ENCODE results near the gene VAMP8.
"Not testable (repeated sequence)": the region's sequence is repeated elsewhere in the genome, so short reads cannot be mapped to it uniquely, and the experiment has no call there.

Gene VAMP8

DNA sequence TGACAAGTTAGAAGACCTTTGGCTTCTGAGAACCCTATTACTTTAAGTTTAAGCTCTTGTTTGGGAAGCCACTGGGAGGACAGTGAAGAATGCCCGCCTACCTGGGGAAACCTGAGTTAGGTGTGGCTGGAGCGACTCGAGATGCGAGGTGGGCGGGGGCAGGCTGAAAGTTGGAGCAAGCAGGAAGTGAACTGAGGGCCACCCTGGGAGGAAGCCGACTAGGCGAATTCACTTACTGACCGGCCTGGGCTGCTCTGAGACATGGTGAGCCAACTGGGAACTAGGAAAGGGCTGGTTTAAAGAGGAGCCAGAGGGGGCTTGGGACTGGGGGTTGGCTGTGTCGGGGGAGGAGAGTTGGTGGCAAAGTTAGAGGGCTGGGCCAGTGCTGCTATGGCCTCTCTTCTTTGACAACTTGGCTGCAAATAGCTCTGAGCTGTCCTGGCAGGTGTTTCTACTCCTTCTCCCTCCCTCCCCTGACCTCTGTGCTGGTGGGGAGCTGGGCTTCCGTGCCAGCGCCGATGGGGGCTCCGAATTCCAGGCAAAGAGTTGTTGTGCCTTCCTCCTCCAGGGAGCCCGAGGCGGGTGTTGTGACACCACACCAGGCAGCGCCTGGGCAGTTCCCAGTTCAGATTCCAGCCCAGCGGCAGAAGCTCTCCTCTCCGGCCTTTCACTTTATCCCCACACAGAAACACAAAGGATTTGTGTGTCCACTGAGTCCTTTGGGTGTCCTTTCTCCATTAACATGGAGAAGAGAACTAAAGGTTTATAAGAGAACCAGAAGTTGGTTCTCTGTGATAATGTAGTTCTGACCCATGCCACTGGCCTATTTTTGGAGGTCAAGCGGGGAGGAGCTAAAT is at the start of gene VAMP8:
VAMP8 (plus strand) TSS at position 201 of the 857 bp plus-strand sequence; CDS start at position 262, 61 bp downstream.
- peak; percentile 52 for DNase-seq (ENCODE audit: low read depth, low spot score)

DNA sequence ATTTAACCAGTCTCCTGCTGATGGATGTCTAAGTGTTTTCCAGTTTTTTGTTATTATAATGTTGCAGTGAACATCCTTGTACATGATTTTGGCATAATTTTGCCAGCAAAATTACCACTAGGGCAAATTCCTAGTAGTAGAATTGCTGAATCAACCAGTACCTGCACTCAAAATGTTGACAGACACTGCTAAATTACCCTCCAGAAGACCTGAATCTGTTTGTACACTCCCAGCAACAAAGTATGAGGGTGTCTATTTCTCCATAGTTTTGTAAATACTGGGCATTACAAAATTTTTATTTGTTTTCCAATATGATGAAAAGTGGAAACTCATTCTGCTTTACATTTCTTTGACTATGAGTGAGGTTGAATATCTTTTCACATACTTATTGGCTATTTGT is 49.6 kb upstream of the VAMP8 start:
- DNase-seq (ENCODE audit: low read depth, low spot score) = no peak

DNA sequence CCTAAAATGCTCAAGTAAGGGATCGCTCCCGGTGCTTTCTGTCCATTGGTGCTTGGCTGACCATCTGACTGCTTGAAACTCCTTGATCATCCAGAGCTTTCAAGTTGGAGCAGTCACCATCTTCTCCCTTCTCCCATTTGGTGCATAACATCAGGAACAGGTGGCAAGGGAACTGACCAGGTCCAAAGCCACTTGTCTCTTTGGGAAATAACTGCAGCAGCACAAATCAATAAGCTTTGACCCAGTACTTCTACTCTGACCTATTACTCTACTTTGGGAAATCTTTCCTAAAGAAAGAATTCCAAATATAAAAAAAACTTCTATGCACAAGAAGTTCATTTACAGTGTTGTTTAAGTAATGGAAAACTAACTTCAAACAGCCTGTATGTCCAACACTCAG is 49.0 kb upstream of the VAMP8 start:
- DNase-seq (ENCODE audit: low read depth, low spot score) = no peak

DNA sequence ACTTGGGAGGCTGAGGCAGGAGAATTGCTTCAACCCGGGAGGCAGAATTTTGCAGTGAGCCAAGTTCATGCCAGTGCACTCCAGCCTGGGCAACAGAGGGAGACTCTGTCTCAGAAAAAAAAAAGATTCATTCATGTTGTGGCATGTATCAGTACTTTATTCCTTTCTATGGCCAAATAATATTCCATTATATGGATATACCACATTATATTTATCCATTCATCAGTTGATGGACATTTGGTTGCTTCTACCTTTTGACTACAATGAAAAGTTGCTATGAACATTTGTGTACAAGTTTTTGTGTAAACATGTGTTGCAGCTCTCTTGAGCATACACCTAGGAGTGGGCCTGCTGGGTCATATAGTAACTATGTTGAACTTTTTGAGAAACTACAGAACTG is 47.6 kb upstream of the VAMP8 start:
- DNase-seq (ENCODE audit: low read depth, low spot score) = no peak

DNA sequence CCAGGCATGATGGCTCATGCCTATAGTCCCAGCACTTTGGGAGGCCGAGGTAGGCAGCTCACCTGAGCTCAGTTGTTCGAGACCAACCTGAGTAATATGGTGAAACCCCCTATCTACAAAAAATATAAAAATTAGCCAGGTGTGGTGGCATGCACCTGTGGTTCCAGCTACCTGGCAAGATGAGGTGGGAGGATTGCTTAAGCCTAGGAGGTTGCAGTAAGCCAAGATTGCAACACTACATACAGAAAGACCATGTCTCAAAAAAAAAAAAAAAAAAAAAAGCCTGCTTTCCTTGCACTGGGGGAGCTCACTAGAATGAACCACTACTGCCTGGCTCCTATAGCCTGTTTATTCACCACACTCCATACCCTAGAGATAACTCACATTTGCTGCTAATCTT is 45.8 kb upstream of the VAMP8 start:
- DNase-seq (ENCODE audit: low read depth, low spot score) = no peak

DNA sequence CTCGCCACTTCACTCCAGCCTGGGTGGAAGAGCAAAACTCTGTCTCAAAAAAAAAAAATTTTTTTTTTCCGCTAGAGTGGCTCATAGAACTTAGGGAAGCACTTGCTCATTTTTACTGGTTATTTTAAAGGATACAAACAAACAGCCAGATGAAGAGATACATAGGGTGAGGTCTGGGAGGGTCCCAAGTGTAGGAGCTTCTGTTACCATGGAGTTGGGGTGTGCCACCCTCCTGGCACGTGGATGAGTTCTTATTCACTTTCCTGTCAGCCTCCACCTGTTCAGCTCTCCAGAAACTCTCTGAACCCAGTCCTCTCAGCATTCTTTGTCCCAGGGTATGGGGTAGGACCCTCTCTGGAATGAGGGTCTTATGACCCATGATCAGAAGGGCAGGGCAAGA is 43.3 kb upstream of the VAMP8 start:
- no peak for DNase-seq (ENCODE audit: low read depth, low spot score)

DNA sequence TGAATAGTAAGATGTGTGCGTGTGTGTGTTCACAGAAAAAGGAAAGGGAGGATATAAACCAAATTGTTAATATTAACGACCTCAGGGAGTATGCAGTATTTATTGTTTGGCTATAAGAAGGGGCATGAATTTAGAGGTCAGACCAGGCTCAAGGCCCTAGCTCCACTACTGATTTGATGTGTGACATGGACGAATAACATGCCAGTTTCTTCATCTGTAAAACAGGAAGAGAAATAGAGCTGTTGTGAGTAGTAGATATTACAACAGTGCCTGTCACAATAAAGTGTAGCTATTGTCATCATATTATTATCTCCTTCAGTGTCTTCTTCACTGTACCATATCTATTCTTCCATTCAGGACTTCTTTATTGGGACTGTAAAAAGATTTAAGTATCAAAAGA is 42.5 kb upstream of the VAMP8 start:
- no peak for DNase-seq (ENCODE audit: low read depth, low spot score)

DNA sequence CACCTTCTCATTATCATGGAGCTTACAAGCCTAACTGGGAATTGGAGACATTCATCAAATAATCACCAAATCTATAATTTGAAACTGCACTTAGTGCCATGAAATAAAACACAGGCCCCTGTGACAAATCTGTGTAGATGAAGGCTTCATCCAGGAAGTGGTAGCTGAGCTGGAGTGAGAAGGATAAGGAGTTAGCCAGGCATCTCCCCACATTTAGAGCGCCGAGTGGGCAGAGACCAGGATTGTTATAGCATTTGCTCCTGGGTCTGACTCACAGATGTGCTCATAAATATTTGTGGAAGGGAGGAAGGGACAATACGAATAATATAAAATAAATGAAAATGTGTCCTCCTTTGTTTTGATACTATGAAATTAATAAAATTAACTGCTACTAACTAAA is 40.9 kb upstream of the VAMP8 start:
- no peak for DNase-seq (ENCODE audit: low read depth, low spot score)

DNA sequence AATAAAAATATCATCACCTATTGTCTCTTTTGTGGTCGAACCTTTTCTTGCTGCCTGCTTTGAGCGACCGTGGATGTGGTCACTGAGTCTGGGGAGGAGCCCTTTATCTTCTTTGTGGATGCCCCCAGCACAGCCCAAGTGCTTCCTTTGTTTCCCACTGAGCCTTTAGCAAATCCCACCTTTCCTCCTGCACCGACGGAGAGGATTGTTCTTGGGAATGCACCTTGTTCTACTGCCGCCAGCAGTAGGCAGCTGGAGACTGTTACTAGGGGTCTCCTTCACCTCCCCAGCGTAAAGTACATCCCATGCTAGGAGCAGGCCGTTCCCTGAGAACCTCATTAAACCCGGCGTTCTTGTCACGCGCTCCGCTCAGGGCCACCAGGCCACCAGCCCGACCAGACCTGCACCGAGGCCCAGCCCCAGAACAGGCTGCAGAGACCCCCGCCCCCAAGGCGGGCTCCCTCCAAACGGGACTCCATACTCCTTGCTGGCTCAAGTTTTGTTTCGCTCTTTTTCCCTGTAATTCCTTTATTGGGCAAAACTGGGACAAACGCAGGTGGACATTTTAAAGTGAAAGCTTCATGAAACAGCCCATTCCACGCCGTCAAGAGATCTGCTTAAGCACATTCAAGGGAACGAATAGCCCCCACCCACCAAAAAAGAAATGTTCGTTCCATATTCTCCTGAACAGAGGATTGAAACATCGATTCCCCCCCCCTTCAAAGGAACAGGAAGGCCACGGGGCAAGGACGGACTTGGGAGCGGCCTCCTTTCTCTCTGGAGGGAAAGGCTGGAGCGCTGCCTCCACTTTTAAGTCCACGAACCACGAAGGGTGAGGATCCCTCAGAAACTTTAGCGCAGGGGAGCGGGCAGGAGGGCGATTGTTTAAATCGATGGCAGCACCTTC is 39.5 kb upstream of the VAMP8 start:
- no peak for DNase-seq (ENCODE audit: low read depth, low spot score)

DNA sequence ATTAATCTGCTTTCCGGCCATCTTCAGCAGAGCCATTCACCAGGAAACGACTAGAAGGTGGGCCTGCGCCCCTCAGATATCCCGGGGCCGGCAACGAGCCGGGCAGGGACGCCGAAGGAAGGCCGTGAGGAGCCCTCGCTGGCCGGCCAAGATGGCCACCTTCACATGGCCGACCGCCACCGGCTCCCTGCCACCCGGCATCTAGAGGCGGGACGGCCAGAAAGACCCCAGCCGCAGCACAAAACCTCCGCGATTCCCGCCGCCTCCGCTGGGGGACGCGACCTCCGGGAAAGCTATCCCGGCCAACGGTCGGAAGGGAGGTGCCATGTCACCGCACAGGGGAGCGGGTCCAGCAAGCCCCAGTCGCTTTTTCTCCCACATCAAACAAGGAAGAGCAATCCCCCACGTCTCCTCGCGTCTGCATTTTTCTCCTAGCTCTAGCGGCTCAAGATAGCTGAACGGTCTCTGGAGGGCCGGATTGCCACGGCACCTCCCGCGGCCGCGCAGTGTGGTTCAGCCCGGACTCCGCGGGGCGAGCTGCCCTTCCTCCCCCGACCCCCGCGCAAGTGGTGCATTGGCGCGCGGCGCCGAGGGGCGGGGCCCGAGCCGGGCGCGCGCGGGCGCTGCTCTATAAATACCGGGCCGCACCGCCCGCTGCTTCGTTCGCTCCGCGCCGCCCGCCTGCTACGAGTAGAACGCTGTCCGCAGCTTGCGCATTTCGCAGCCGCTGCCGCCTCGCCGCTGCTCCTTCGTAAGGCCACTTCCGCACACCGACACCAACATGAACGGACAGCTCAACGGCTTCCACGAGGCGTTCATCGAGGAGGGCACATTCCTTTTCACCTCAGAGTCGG is 38.7 kb upstream of the VAMP8 start, which contains the start of gene MAT2A:
MAT2A (plus strand) TSS at position 662 of the 854 bp plus-strand sequence; CDS start at position 782, 120 bp downstream.
- DNase-seq (ENCODE audit: low read depth, low spot score) = no peak

DNA sequence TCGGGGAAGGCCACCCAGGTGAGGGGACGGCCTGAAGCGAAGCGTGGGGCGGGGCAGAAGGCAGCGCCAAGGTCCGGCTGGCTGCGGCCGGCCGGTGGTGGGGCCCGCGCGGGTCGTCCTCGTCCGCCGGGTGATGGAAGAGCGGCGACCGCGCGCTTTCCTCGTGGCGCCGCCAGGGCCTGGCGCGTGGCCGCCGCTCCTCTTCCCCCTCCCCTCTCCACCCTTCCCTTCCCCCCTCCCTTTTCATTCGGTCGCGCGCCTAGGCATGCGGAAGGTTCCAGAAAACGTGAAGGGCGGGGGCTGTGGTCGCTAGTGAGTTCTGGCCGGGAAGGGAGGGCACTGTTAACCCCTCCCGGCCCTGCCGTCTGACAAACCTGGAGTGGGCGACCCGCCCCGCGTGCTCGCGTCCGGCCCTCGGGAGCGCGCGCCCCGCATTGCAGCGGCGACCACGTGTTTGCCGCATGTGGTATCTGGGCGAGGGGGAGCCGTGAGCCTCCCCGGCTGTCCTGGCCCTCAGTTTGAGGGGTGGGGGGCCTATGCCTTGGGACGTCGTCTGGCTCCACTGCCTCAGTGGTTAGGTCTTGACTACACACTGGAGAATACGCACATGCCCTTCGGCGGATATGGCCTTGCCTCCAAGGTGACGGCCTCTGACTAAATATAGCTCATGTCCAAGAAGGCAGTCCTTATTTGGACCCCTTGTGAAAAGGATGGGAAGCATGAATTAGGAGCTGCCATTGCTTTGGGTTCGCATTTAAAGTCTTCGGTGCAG is 37.8 kb upstream of the VAMP8 start:
- no peak for DNase-seq (ENCODE audit: low read depth, low spot score)

DNA sequence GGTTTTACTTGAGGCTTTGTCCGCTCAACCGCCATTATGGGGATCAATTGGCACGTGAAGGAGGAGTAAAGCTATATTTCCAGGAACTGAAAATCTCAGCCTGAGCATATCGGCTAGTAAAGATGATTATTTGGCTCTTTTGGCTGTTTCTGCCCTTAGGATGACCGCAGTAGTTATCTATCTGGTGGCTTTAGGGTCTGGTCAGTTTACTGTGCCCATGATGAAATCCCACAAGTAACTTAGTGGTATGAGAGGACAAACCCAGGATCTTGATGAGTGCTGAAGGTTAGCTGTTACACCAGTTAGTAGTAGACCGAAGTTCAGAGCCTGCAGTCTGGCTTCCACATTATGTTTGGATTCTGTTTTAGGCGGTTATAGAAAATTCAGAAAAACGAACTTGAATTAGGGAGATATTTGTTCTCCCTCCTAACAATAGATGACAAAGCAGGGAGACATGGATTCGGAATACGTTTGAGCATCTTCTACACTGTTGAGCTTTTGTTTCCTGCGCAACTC is 37.2 kb upstream of the VAMP8 start:
- no peak for DNase-seq (ENCODE audit: low read depth, low spot score)

DNA sequence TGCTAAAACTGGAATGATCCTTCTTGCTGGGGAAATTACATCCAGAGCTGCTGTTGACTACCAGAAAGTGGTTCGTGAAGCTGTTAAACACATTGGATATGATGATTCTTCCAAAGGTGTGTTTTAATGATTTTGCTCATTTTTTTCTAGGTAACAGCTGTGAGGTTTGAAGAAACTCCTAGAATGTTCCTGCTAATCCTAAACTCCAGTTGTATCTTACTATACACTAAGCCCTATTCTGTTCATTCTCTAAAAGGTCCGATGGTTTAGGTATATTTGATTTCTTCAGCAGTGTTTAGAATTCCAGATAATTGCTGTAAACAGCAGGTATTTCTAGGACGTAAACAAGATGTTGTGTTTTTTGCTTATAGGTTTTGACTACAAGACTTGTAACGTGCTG is 36.1 kb upstream of the VAMP8 start:
- no peak for DNase-seq (ENCODE audit: low read depth, low spot score)

DNA sequence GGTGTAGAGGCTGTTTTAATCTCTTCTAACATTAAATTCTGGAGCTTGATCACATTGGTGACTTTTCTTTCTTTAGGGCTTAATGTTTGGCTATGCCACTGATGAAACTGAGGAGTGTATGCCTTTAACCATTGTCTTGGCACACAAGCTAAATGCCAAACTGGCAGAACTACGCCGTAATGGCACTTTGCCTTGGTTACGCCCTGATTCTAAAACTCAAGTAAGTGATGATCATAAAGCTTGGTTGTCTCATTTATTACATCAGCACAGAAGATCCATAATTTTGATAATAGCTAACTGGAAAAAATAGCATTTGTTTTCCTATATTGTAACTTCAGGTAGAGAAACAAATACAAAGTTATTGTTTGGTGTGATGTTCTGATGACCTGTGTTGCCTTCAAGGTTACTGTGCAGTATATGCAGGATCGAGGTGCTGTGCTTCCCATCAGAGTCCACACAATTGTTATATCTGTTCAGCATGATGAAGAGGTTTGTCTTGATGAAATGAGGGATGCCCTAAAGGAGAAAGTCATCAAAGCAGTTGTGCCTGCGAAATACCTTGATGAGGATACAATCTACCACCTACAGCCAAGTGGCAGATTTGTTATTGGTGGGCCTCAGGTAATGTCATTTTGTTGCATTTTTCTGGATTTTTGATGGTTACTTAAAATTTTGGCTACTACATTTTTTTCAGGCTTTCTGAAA is 35.5 kb upstream of the VAMP8 start:
- no peak for DNase-seq (ENCODE audit: low read depth, low spot score)

DNA sequence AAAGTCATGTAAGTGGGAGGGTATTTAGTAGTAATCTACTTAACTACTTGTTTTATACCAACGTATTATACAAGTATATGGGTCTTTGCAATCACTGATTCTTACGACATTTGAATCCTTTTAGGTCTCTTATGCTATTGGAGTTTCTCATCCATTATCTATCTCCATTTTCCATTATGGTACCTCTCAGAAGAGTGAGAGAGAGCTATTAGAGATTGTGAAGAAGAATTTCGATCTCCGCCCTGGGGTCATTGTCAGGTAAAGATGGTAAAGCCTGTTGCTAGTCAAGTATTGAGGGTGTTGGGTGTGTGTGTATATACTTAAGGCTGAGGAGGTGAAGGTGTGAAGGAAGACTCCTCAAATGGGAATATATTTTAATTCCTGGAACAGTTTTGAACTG is 34.6 kb upstream of the VAMP8 start:
- DNase-seq (ENCODE audit: low read depth, low spot score) = no peak

DNA sequence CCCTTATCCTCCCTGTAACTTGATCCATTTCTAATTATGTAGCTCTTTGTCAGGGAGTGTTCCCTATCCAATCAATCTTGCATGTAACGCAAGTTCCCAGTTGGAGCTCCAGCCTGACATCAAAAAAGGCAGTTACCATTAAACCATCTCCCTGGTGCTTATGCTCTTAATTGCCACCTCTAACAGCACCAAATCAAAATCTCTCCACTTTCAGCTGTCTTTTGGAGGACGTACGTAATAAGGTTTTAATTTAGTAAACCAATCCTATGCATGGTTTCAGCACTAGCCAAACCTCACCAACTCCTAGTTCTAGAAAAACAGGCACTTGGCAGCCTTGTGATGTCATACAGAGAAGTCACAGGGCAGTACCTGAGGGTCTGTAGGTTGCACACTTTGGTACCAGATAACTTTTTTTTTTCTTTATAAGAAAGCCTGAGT is 33.1 kb upstream of the VAMP8 start:
- not testable (repeated sequence) for DNase-seq (ENCODE audit: low read depth, low spot score)

DNA sequence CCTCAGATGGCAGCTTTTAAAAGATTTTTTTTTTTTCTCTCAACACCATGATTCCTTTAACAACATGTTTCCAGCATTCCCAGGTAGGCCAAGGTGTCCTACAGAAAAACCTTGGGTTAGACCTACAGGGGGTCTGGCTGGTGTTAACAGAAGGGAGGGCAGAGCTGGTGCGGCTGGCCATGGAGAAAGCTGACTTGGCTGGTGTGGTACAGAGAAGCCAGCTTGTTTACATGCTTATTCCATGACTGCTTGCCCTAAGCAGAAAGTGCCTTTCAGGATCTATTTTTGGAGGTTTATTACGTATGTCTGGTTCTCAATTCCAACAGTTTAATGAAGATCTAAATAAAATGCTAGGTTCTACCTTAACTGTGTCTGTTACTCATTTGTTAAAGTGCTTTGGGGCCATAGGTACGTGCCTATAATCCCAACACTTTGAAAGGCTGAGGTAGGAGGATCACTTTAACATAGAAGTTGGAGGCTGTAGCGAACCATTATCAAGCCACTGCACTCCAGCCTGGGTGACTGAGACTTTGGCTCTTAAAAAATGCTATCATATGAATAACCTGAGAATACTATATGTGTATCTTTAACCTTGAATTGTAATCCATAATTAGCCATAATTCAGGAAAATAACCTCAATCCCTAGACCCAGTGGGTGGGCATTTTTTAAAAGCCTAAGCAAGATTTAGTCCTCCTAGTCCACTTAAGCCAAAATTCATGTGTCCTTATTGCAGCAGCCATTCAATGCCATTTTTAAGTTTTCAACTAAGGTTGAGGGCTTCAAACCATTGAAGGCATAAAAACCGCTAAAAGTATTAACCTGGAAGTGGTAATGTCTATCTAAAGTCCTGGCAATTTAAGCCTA is 32.2 kb upstream of the VAMP8 start:
- not testable (repeated sequence) for DNase-seq (ENCODE audit: low read depth, low spot score)

DNA sequence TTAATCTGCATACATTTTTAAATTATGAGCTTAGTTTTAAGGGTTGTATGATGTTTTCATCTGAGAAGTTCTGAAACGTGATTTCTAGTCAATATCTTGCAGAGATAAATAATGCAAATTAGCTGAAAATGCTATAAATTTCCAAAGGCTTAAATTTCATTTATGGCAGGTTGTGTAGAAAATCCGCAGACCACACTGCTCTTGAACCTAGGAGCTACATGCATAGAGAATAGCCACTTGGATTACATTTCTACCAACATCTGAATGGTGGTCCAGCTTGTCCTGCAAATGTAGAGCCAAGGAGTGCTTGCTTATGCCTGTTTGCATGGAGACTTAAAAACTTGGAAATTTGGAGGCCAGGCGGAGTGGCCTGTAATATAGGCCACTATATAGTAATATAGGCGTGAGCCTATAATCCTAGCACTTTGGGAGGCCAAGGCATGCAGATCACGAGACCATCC is 31.6 kb upstream of the VAMP8 start:
- DNase-seq (ENCODE audit: low read depth, low spot score) = no peak

All from iPS DF 19.7 (cell line).